NCI-H2029 (cell line): ENCODE data around the gene MTUS2.

ENCODE experiments used
- DNase-seq: peaks from one replicate; lab custom pipeline; 2025; lab: John Stamatoyannopoulos, UW

MTUS2 gene

DNA sequence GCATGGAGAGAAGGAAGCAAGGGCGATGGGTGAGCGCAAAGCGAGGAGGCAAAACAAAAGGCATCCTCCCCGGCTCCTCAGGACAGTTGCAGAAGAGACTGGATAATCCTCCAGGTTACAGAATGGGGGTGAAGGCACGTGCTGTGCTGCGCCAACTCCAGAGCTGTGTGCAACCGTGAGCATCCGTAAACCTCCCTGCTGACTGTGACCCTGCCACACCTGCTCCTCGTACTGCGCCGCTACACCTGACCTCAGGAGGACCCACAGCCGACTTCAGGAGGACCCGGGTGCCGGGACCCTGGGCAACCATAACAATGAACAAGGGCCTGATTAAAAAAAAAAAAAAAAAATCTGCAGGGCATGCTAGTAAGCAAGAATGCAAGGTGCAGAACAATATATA lies 706.6 kb downstream of the MTUS2 start:
- no peak for DNase-seq

DNA sequence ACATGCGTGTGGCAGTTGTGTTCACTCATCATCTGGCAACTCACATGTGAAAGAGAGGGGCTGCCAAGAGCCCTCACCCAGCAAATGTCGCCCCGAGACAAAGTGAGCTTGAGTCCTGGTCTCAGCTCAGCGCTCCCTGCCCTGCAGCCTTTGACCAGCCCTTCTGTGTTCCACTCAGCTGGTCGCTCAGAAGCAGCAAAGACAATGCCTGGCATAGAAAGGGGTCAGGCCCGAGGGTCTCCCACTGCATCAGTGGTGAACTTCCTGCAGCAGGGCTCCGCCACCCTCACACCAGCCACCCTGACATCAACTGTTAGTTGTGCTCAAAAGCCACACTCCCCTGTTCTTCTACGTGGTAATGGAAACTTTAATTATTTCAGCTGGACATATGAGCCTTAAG lies 707.4 kb downstream of the MTUS2 start:
- DNase-seq, result no peak

DNA sequence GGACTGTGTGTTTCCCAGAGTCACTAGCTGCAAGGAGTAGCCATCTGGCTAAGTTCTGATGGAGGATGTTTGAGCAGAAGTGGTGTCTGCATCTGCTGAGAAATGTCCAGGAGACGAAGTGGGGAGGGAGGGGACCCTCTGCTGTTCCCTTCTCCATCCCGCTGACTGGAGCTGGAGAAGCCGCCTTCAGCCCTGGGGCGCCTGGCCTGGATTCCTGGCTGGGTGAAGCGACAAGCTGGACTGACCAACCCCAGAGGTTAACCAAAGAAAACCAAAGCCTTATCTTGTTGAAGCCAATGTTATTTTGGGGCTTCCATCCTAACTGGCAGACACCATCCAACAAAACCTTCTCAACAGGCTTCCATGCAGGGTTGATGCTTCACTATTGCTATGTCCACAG lies 707.8 kb downstream of the MTUS2 start:
- DNase-seq, result no peak

DNA sequence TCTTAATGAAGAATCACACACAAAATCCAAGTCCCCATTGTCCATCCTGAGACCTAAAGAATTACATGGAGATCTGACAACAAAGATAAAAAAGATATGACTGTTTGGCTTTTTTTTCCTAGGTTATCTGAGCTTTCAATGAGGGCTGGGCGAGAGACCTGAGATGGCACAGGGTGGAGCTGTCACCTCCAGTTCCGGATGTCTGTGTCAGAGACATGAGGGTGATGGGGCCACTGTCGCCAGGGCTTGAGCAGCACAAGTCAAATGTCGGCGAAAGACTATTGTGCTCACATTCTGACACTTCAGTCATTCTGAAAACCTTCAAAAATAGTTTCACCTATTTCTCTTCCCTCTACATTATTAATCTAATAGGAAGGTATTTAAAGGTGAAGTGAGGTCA lies 709.6 kb downstream of the MTUS2 start:
- no peak for DNase-seq

DNA sequence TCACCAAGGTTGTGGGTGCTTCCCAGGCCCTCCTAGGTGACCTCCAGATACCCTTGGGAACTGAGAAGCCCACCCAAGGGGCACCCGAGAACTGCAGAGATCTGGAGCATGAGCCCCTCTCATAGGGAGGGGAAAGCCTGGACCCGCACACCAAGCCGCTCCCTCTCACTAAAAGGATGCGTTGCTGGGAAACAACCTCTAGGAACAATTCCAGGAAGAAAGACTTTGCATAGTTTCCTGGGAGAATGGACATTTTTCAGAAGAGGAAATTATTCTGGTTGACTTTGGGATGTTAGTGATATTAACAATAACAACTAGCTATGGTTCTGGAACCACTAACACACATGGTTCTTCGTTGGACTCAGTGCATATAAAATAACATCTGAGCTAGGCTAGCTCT lies 710.8 kb downstream of the MTUS2 start:
- no peak for DNase-seq

DNA sequence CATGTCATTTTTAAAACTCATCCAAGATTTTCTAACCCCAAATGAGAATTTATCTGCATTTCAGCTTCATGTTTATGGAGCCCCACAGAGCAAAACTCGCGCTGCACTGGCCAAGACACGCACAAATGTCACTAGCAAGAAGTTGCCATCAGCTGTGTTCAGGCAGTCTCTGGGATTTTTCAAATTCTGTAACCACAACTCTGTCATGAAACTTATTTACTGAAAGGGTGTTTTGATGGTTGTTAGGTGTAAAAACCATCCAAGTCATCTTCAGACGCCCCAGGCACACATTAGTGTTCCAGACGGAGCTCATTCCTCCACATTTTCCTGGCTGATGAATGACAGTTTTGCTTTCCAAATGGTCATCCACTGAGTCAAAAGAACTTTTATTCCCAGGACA lies 712.0 kb downstream of the MTUS2 start:
- DNase-seq, result no peak

DNA sequence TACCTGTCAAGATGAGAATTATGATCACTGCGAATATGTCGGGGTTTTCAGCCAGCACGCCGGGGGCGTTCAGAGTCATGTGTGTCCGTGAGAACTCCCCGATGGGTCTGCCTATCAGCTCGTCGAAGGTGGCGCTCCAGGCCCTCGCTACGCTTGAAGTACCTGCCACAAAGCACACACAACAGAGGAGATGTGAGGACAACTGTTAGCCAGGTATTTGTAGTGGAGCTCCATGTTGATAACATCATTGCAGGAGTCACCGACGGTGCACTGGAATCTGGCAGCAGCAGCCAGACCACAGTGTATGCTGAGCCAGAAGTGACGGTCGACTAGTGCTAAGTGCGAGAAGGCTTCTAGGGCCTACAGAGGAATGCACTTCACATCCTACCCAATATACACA lies 712.7 kb downstream of the MTUS2 start:
- DNase-seq, result no peak

DNA sequence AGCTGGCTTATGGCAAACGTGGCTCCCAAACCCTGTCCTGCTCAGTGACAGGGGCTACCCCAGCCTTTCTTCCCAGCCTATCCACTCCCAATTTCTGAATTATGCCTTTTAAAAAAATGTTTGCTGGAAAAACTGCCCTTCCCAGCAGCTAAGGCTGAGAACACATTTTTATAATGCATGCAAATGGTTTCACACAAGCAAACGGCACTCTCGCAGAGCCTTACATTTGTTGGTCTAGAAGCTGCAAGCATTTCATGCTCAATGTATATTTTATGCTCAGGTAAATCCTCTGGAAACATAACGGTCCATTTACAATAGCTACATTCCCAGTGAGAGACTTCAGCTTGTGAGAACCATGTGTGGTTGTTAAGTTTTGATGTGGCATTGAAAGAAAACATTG lies 713.9 kb downstream of the MTUS2 start:
- DNase-seq, result no peak

DNA sequence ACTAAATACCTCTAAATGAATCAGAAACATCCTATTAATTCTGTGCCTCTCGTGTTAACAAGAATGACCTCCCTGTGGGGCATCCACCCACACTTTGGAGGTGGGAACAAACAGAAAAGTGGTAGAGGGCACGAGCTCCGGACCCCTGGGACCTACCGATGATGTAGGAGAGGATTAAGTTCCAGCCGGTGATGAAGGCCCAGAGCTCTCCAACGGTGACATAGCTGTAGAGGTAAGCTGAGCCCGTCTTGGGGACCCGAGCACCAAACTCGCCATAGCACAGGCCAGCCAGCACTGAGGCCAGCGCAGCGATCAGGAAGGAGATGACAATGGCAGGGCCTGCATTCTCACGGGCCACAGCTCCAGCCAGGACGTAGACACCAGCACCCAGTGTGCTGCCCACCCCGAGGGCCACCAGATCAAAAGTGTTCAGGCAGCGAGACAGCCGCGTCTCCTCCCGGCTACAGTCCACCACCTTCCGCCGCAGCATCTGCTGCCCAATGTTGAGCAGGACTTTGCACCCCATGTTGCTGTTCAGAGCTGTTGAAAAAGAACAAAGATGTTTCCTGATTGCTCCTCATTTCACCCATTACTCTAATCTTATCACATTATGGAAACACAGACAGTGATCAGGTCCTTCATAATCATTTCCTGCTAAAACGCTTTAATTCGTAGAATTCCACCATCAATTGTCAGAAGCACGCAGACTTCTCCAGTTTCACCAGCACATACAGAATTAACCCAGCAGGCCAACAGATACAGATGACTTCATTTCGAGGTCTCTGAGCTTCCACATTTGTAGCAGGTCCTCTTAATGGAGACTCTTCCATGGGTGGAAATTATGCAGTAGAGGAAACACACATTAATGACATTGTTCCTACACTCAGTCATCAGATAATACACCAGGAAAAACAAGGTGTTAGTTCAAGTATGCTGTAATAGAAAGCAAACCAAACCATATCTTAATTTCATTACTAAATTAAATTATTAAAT lies 715.8 kb downstream of the MTUS2 start:
- no peak for DNase-seq

DNA sequence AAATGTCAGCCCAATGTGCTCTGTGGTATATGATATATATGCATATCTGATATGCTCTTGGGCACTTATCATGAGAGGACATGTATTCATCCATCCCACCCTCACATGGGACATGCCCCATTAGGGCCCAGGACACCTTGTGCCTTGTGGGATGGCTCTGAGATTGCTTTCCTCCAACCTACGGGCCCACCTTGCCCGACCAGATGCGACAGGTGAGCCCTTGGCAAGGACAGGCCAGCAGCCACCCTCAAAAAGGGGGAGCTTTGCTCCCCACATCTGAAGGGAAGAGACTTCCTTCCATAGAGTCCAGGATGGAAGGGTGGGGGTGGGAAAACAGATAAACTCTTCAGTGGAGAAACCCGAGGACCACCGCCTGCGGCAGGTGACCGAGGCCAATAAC lies 716.7 kb downstream of the MTUS2 start:
- DNase-seq, result no peak

DNA sequence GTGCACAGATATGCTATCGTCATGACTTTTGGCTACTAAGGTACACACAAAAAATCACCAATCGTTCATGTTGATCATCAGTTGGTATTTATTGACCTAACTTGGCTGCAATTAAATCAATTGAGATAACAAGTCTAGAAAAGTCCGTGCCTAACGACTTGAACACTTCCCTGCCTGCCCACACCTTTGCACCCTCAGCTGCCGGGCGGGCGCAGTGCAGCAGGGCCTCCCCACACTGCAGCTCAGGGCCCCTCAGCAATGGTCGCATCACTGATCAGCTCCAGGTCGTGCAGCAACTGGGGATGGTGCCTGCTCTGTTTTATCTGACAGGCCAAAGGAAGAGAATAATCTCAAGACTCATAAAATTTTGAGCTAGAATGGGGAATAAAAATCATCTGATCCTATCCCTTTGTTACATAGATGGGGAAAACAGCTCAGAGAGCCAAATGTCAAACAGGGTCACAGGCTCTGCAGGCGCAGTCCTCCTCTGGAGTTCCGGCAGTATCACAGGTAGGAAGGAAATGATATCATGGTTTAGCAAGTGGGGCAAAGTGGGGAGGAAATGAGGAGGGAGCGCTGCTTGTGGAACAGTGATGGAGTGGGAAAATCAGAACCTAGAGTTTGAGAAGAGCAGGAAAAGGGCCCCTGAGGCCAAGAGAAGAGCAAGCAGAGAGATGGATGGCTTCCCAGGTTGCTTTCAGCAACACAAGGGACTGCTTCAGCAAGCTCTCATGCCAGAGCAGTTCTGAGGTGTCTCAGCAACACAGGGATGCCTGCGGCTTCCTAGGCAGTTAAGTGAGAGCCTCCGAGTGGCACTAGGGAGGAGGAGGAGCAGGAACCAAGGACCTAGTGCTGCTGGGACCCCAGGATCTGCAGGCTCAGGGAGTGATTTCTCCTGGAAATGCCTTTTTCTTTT lies 717.9 kb downstream of the MTUS2 start:
- no peak for DNase-seq

DNA sequence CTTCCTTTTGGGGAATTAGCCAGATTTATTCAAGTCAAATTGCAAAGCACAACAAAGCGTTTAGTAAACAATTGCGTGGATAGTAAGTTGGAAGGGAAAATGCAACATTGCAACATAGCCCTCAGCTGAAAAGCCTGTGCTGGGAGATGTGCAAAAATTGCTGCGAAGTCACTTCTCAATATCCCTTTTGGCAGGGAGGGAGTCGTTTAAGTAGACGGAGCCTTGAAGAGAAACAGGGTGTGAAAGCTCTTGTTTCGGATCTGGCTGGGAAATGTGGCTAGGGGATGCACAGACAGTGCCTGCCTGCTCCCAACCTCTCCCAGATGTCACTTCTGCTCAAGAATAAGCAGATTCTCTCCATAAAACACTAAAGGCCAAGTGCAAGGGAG lies 718.5 kb downstream of the MTUS2 start:
- DNase-seq, result no peak

DNA sequence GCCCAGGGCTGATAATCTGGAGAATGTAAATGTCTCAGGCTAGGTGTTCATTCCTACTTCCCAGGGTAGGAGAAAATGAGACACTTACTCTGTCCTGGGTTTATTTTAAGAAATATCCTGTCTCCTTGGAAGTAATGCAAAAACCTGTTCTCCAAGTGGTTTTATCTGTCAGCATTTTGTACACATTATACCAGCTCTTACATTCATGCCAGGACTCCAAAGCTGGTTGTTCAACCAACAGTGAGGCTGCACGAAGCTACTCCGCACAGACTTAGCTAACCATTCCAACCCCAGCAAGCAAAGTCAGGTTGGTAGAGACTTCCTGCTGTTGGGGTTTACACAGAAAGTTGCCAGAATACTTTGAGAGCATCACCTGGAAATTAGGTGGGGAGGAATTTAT lies 719.7 kb downstream of the MTUS2 start:
- no peak for DNase-seq

DNA sequence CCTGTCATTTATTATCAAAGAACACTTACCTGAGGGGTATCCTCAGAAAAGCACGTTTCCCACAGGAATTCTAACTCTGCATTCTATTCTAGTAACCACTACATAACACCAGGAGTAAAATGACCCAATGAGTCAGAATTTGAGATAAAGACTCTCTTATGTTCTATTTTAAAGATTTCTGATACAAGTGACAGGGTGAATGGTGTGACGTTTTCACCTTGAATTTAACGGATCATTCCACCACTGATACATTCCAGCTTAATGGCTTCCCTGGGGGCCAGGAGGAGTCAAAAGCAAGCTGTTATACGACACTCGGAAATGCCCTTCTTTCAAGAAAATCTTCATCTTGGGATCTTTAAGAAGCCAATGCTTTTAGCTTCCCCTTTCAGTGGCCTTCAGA lies 720.2 kb downstream of the MTUS2 start:
- no peak for DNase-seq

DNA sequence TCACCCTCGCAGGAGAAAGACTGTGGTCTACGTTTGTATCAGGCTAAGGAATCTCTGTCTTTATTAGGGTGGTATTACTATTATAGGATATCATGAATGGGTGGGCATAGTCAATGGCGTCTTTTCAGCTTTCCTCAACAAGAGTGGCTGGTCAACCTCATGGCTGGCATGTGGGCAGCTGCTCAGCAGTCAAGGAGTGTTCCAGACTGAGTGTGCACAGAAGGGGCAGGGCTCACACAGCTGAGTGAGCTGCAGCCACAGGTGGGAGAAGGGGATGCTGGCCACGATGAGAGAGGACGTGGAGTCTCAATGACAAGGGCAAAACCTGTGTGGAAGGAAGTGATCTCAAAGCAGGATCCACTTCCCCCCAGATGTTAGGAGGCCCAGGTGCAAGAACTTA lies 720.7 kb downstream of the MTUS2 start:
- no peak for DNase-seq

DNA sequence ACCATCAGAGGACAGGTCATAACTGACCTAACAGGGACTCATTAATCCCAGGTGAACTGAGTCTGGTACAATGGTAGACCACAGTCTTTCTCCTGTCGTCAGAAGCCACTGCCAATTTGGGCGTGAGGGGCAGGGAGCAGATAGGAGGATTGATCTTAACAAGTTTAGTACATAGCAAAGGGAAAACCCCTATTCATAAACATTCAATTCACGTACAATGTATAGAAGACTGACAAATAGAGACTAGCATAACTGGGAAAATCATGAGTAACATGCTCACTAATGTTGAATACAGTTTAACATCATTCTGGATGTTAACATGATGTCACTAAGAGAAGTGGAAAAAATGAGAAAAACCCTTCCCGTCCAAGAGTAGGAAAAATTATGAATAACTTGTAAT lies 721.3 kb downstream of the MTUS2 start:
- no peak for DNase-seq

DNA sequence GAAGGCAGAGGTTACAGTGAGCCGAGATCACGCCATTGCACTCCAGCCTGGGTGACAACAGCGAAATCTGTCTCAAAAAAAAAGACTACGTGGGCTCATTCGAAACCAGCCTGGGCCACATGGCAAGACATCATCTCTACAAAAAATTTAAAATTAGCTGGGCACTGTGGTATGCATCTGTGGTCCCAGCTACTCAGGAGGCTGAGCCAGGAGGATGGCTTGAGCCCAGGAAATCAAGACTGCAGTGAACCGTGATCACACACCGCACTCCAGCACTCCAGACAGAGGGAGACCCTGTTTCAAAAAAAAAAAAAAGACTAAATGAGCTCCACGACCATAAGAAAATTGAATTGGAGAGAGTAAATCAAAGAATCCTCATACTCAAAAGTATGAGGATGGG lies 722.2 kb downstream of the MTUS2 start:
- no peak for DNase-seq

DNA sequence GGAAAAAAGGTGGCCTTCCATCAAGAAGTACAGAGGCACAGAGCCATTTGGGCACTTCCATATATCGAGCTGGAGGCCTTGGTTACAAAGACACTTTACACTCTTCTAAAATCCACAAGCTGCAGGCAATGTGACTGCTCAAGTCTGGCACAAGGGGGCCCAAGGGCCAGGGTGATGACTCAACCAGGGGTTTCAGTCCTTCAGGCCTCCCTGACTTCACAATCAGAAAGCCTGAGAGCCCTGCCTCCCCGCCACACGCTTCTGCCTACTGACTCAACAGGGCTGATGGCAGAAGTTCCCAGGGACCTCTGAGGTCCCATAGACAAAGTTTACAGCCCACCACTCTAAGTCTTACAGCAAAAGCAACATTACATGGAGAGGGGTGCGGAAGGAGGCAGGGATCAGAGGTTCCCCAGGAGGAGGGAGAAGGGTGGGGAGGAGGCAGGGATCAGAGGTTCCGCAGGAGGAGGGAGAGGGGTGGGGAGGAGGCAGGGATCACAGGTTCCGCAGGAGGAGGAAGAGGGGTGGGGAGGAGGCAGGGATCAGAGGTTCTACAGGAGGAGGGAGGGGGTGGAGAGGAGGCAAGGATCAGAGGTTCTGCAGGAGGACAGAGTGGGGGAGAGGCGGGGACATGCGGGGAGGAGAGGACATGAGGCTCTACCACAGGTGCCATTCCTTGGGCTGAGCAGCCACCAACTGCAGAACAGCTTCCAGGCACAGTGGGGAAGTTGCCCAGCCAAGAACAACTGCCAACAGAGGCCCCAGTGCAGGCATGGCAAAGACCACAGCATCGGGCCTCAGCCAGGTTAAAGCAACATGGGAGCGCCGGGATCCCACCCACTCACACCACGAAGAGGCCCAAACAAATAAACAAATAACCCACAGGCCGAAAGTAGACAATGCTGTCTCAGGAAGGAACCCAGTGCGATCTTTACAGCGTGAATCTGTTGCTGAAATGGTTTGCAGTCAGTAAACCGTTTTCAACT lies 723.4 kb downstream of the MTUS2 start:
- DNase-seq, result no peak

DNA sequence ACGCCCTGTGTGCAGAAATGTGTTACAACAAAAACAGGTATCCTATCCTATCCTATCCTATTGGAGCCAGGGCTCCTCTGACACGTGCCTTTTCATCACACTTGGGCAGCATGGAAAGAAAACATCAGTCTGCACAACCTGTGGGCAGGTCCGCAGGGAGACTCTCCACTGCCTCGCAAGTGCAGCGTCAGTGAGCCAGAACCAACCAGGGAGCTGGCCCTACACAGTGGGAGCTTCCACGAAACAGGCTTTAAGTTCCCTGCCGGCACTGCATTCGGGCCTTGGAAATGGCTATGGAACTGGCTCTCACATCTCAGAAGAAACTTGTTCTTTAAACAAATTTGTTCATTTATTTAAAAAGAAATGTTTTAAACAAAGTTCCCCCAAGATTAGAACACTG lies 725.8 kb downstream of the MTUS2 start:
- no peak for DNase-seq

DNA sequence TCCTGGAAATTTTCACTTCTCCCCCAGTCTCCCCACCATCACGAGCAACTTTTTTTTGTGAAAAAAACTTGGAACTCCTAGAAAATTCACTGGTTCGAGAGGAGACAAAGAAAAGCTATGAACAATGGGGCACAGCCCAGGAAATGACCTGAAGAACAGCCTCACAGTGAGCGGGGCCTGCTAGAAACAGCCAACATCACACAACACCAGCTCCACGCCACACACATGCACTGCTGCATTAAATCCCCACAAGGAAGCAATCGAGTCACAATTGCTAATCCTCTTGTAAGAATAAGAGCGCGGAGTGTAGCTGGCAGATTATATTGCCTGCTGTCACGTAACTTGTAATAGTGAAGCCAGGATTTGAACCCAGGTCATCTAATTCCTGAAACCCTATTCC lies 726.5 kb downstream of the MTUS2 start:
- DNase-seq, result no peak

DNA sequence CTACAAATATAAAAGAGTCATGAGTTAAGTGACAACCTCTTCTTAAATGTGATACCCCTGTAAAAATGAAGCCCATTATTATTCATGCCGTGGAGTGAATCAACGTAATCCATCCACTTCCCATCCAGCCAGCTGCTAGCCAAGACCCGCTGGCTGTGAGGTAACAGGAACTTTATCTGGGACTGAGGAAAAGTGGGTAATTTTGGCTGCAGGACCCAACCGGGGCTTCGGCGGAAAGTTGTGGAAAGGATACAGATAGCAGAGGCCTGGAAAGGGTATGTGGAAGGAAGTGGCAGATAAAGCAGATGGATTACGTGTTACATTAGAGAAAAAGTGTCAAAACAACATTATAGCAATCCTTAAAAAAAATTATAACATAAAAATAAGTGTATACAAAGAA lies 727.0 kb downstream of the MTUS2 start:
- no peak for DNase-seq

DNA sequence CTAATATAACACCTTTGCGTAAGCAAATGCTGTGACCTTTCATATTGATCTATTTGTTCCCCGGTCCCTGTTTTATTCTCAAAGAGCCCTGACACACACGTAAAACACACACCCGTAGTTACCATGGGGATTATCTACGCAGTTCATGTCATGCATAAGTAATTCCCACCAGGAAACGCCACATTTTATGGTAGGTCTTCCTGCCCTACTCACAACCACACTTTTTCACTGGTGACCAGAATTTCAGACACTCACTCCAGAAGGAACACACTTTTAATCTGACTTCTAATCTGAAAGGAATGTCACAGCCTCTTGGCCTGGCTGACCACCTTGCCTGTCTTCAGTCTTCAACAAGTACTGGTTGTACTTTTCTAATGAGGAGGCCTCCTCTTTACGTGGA lies 728.6 kb downstream of the MTUS2 start:
- DNase-seq, result no peak
